ENCODE data around the gene CYSLTR2.

The CYSLTR2 gene

GRCh38 chr13:48735571-48735970, 81.8 kb downstream of the CYSLTR2 start:
- no peaks in the 10 kb centered on the region for H3K79me2 ChIP-seq (ENCODE audit: control insufficient read depth, insufficient read depth, low read length, unreplicated experiment)
- peaks cover 4% of the 10 kb centered on the region; the same call in 1 of the 2 replicates for H3K27me3 ChIP-seq (ENCODE audit: insufficient read depth, low read length)
- H3K4me1 ChIP-seq (ENCODE audit: control insufficient read depth, insufficient read depth, low read length, unreplicated experiment): peaks cover 4% of the 10 kb centered on the region
- no peak overlapping the region for H3K27ac ChIP-seq (ENCODE audit: low read depth, low read length)
- H3K36me3 ChIP-seq (ENCODE audit: insufficient read depth, low read length): no peaks in the 10 kb centered on the region
- no peak overlapping the region for H3K4me3 ChIP-seq (ENCODE audit: low read depth, low read length)
- no peak overlapping the region for H2AFZ ChIP-seq (ENCODE audit: low read length, unreplicated experiment)

GRCh38 chr13:48737689-48738088, 84.0 kb downstream of the CYSLTR2 start:
- Histone ChIP-seq H3K36me3 (ENCODE audit: insufficient read depth, low read length) (no peaks in the 10 kb centered on the region), H3K79me2 (ENCODE audit: control insufficient read depth, insufficient read depth, low read length, unreplicated experiment) (no peaks in the 10 kb centered on the region), H3K4me3 (ENCODE audit: low read depth, low read length) (no peak overlapping the region), H3K27ac (ENCODE audit: low read depth, low read length) (no peak overlapping the region), H2AFZ (ENCODE audit: low read length, unreplicated experiment) (no peak overlapping the region), H3K27me3 (ENCODE audit: insufficient read depth, low read length) (0 out of 2 replicates have a peak, but pooled peaks cover 4% of the 10 kb centered on the region), H3K4me1 (ENCODE audit: control insufficient read depth, insufficient read depth, low read length, unreplicated experiment) (no peaks in the 10 kb centered on the region)

- no peak overlapping the region for H2AFZ ChIP-seq (ENCODE audit: low read length, unreplicated experiment)
Measured at GRCh38 chr13:48738311-48738710, 84.6 kb downstream of the CYSLTR2 start.

GRCh38 chr13:48739386-48739964, 85.7 kb downstream of the CYSLTR2 start:
- Histone ChIP-seq H3K27me3 (ENCODE audit: insufficient read depth, low read length) (no peaks in the 10 kb centered on the region), H3K4me3 (ENCODE audit: low read depth, low read length) (no peak overlapping the region), H3K36me3 (ENCODE audit: insufficient read depth, low read length) (no peaks in the 10 kb centered on the region), H3K79me2 (ENCODE audit: control insufficient read depth, insufficient read depth, low read length, unreplicated experiment) (no peaks in the 10 kb centered on the region), H2AFZ (ENCODE audit: low read length, unreplicated experiment) (no peak overlapping the region), H3K4me1 (ENCODE audit: control insufficient read depth, insufficient read depth, low read length, unreplicated experiment) (no peaks in the 10 kb centered on the region), H3K27ac (ENCODE audit: low read depth, low read length) (no peak overlapping the region)

More at GRCh38 chr13:48738311-48738710, 84.6 kb downstream of the CYSLTR2 start:
- Histone ChIP-seq H3K27ac (ENCODE audit: low read depth, low read length) (no peak overlapping the region), H3K4me1 (ENCODE audit: control insufficient read depth, insufficient read depth, low read length, unreplicated experiment) (no peaks in the 10 kb centered on the region), H3K36me3 (ENCODE audit: insufficient read depth, low read length) (no peaks in the 10 kb centered on the region), H3K27me3 (ENCODE audit: insufficient read depth, low read length) (0 out of 2 replicates have a peak, but pooled peaks cover 1% of the 10 kb centered on the region), H3K4me3 (ENCODE audit: low read depth, low read length) (no peak overlapping the region), H3K79me2 (ENCODE audit: control insufficient read depth, insufficient read depth, low read length, unreplicated experiment) (no peaks in the 10 kb centered on the region)

GRCh38 chr13:48741377-48741776, 87.6 kb downstream of the CYSLTR2 start:
- H3K4me1 ChIP-seq (ENCODE audit: control insufficient read depth, insufficient read depth, low read length, unreplicated experiment): no peaks in the 10 kb centered on the region
- H2AFZ ChIP-seq (ENCODE audit: low read length, unreplicated experiment): no peak overlapping the region
- no peaks in the 10 kb centered on the region for H3K79me2 ChIP-seq (ENCODE audit: control insufficient read depth, insufficient read depth, low read length, unreplicated experiment)
- H3K27ac ChIP-seq (ENCODE audit: low read depth, low read length): no peak overlapping the region
- no peaks in the 10 kb centered on the region for H3K36me3 ChIP-seq (ENCODE audit: insufficient read depth, low read length)
- no peak overlapping the region for H3K4me3 ChIP-seq (ENCODE audit: low read depth, low read length)
- no peaks in the 10 kb centered on the region for H3K27me3 ChIP-seq (ENCODE audit: insufficient read depth, low read length)

GRCh38 chr13:48746821-48747220, 93.1 kb downstream of the CYSLTR2 start:
- Histone ChIP-seq H3K27me3 (ENCODE audit: insufficient read depth, low read length) (no peaks in the 10 kb centered on the region), H3K4me3 (ENCODE audit: low read depth, low read length) (no peak overlapping the region), H2AFZ (ENCODE audit: low read length, unreplicated experiment) (no peak overlapping the region), H3K79me2 (ENCODE audit: control insufficient read depth, insufficient read depth, low read length, unreplicated experiment) (no peaks in the 10 kb centered on the region), H3K27ac (ENCODE audit: low read depth, low read length) (no peak overlapping the region), H3K36me3 (ENCODE audit: insufficient read depth, low read length) (no peaks in the 10 kb centered on the region), H3K4me1 (ENCODE audit: control insufficient read depth, insufficient read depth, low read length, unreplicated experiment) (peaks cover 26% of the 10 kb centered on the region)

- H3K27me3 ChIP-seq (ENCODE audit: insufficient read depth, low read length): no peaks in the 10 kb centered on the region
- peaks cover 26% of the 10 kb centered on the region for H3K4me1 ChIP-seq (ENCODE audit: control insufficient read depth, insufficient read depth, low read length, unreplicated experiment)
- no peaks in the 10 kb centered on the region for H3K36me3 ChIP-seq (ENCODE audit: insufficient read depth, low read length)
- no peak overlapping the region for H2AFZ ChIP-seq (ENCODE audit: low read length, unreplicated experiment)
- no peak overlapping the region for H3K4me3 ChIP-seq (ENCODE audit: low read depth, low read length)
- H3K27ac ChIP-seq (ENCODE audit: low read depth, low read length): peak overlapping the region; percentile 85
- no peaks in the 10 kb centered on the region for H3K79me2 ChIP-seq (ENCODE audit: control insufficient read depth, insufficient read depth, low read length, unreplicated experiment)
Measured at GRCh38 chr13:48748681-48749080, 95.0 kb downstream of the CYSLTR2 start.

GRCh38 chr13:48749144-48749543, 95.4 kb downstream of the CYSLTR2 start:
- Histone ChIP-seq H3K36me3 (ENCODE audit: insufficient read depth, low read length) (no peaks in the 10 kb centered on the region), H3K27ac (ENCODE audit: low read depth, low read length) (peak overlapping the region; percentile 85), H3K79me2 (ENCODE audit: control insufficient read depth, insufficient read depth, low read length, unreplicated experiment) (no peaks in the 10 kb centered on the region), H3K4me1 (ENCODE audit: control insufficient read depth, insufficient read depth, low read length, unreplicated experiment) (peaks cover 26% of the 10 kb centered on the region), H3K4me3 (ENCODE audit: low read depth, low read length) (no peak overlapping the region), H2AFZ (ENCODE audit: low read length, unreplicated experiment) (no peak overlapping the region), H3K27me3 (ENCODE audit: insufficient read depth, low read length) (no peaks in the 10 kb centered on the region)

GRCh38 chr13:48749699-48750473, 96.2 kb downstream of the CYSLTR2 start:
- peak overlapping the region; percentile 85 for H3K27ac ChIP-seq (ENCODE audit: low read depth, low read length)
- H3K4me3 ChIP-seq (ENCODE audit: low read depth, low read length): peak overlapping the region; percentile 20
- peaks cover 26% of the 10 kb centered on the region for H3K4me1 ChIP-seq (ENCODE audit: control insufficient read depth, insufficient read depth, low read length, unreplicated experiment)
- H2AFZ ChIP-seq (ENCODE audit: low read length, unreplicated experiment): peak overlapping the region; percentile 19
- no peaks in the 10 kb centered on the region for H3K36me3 ChIP-seq (ENCODE audit: insufficient read depth, low read length)
- H3K27me3 ChIP-seq (ENCODE audit: insufficient read depth, low read length): no peaks in the 10 kb centered on the region
- H3K79me2 ChIP-seq (ENCODE audit: control insufficient read depth, insufficient read depth, low read length, unreplicated experiment): no peaks in the 10 kb centered on the region

- Histone ChIP-seq H2AFZ (ENCODE audit: low read length, unreplicated experiment) (peak overlapping the region; percentile 44), H3K4me3 (ENCODE audit: low read depth, low read length) (0 out of 2 replicates have a peak overlapping the region, but pooled peaks have one; percentile 20), H3K27me3 (ENCODE audit: insufficient read depth, low read length) (no peaks in the 10 kb centered on the region), H3K79me2 (ENCODE audit: control insufficient read depth, insufficient read depth, low read length, unreplicated experiment) (no peaks in the 10 kb centered on the region), H3K36me3 (ENCODE audit: insufficient read depth, low read length) (no peaks in the 10 kb centered on the region), H3K27ac (ENCODE audit: low read depth, low read length) (peak overlapping the region; percentile 82), H3K4me1 (ENCODE audit: control insufficient read depth, insufficient read depth, low read length, unreplicated experiment) (peaks cover 26% of the 10 kb centered on the region)
Measured at GRCh38 chr13:48750588-48751383, 97.1 kb downstream of the CYSLTR2 start.
